Globus pallidus (tissue), 1 donor: ENCODE data around the gene CDHR5.

Experiments
- DNase-seq: peaks from one replicate; pipeline ENCODE4 v3.0.0-alpha.2; 2015; ENCODE audit warnings: low spot score

CDHR5 gene

DNA sequence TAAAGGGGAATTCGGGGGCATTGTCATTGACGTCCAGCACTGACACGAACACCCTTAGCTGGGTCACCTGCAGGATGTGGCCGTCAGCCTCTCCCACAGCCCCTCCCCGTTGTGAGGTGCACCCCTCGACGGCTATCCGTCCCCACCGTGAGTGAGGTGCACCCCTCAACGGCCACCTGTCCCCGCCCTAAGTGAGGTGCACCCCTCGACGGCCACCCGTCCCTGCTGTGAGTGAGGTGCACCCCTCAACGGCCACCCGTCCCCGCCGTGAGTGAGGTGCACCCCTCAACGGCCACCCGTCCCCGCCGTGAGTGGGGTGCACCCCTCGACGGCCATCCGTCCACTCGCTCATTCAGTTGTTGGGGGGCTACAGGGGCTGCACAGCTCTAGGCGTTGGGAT, 2.9 kb downstream of the CDHR5 start:
- no peak for DNase-seq

DNA sequence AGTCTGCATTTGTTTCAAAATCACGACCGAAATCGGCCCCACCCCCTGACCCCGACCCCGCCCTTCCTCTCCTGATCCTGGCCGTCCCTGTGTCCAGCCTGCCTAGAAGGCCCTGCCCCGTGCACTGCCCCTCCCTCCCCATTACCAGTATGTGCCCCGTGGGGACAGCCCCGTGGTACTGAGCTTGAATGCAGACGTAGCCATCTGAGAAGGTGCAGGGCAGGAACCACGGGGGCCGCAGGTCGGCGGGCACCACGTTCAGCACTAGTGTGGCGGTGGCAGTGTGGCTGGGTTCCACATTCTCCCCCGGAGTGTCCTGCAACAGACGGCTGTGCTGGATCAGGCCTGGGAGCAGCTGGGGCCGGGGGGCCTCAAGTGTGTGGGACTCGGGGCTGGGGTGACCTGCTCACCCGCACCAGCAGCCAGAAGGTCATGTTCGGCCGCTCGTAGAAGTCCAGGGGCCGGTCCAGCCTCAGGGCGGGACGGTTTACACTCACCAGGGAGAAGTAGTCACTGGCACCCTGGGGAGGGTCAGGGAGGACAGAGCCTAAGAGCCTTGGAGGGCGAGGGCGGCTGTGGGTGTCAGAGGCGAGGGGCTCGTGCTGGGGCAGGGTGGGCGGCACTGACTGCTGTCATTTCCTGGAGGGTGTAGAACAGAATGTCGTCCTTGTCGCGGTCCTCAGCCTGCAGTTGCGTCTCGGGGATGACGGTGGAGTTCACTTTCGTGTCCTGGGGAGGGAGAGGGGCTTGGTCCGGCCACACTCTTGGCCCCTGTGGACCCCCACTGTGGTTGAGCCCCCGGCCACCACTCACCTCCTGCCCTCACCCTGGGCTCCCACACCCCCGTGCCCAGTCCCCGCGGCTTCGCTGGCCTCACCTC, 3.6 kb downstream of the CDHR5 start:
- DNase-seq = no peak

DNA sequence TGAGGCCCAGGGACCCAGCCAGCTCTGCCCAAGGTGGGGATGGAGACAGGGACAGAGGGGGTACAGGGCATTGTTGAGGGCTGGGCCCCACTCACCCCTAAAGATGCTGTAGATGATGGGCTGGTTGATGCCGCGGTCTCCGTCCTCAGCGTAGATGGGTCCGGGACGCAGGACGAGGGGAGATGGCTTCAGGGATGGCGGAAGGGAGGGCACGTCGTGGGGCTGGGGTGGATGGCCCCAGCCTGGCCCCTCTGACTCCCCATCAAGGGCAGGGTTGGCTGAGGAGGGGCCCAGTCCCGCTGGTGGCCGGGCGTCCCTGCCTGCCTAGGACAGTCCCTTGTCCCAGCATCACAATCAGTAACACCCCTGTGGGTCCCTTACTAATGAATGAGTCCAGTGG, 4.6 kb downstream of the CDHR5 start:
- DNase-seq = no peak

DNA sequence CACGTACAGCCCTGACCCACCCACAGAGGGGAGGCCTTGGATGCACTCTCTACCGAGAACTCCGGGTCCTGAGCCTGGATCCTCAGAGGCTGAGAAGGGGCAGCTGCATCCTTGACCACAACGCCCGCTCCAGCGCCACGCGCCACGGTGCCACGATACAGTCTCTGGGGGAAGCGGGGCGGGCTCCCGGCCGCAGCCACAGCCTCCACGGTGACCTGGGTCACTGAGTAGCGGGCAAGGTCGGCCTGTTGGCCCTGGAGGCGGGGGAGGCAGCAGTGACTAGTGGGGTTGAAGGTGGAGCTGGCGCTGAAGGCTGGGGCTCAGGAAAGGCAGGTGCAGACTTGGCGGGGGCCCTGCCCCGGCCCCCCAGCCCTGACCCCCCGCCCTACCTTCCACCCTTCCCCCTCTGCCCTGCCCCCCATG, 5.1 kb downstream of the CDHR5 start:
- no peak for DNase-seq

DNA sequence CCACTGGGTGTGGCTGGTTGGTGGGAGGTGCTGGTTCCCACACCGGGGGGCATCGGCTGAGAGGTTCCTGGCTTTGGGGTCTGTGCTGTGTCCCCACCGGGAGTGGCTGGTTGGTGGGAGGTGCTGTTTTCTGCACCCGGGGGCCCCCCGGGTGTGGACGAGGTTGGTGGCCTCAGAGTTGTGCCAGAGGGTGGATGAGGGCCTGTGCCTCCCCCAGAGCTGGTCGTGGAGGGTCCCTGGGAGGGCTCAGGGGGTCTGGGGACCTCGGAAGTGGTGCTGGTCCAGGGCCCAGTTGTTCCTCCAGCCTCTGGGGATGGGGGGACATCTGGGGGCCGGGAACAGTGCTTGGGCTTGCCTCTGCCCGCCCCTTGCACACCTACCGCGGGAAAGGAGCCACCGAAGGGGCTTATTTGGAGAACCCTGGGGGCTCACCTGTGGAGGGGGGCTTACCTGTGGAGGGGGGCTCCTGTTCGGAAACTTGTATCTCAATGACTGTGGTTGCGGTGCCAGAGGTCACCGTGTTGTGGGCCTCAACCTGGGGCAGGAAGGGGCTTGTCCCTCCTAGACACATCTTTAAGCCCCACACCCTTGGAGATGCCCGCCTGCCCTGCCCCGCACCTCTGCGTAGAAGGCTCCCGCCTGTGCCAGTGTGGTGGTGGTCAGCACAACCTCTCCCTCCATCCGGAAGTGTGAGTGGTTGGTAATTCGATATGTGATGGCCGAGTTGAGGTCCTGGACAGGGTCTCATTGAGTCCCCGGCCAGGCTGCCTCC, 5.7 kb downstream of the CDHR5 start:
- no peak for DNase-seq

DNA sequence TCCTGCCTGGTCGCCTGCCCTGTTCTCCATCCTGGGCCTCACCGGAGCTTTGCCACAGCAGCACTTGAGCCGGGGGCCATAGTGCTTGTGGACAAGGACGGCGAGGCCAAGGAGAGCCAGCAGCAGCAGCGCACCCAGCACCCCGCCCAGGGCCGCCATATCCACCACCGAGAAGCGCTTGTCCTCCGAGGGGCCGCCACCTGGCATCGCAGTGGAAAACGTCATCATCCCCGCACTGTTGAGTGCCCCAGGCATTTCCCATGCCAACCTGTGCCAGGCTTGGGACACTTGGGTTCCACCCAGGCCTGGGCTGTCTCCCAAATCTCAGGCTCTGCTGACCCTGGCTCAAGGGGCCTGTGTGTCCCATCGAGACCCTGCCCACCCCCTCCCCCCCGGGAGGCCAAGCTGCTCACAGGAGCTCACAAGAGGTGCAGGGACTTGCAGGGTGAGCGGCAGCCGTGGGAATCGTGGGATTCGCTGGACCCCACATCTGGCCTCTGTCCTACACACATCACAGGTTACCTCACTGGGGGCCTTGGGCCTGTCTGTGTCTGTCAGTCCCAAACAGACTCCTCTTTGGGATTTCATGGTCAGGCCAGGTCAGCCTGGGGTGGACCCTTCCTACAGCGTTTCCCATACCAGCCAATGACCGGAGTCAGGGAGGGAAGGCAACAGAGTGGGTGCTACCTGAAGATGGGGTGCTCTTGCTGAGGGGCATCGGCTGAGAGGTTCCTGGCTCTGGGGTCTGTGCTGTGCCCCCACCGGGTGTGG, 6.7 kb downstream of the CDHR5 start:
- DNase-seq = no peak

DNA sequence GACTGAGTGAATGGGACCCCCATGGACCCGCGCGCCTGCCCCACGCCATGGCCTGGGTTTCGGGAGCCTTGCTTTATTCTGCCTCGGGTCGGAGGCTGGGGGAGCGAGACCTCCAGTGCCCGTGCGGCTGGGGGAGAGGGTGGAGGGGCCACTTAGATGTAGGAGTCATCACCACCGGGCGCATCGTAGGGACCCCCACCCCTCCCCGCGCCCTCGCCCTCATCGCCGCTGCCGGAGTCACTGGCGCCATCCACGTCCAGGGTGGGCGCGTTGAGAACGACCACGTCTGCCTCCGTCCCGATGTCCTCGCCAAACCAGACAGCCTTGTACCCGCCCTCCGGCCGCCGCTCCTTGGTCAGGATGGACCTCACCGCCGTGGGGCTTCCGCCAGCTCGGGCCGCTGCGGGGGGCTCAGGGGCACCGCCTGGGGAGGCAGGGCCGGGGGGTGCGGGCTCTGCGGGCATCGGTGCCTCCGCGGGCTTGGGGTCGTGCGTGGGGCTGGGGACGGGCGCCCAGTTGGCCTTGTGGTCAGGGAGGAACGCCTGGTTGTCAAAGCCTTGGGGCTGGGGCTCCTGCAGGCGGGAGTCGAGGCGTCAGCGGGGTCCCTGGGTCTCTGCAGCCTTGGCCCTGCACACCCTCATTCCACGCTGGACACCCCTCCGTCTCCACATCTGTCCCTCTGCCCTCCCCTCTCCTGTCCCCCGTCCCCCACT, 7.4 kb downstream of the CDHR5 start:
- no peak for DNase-seq

DNA sequence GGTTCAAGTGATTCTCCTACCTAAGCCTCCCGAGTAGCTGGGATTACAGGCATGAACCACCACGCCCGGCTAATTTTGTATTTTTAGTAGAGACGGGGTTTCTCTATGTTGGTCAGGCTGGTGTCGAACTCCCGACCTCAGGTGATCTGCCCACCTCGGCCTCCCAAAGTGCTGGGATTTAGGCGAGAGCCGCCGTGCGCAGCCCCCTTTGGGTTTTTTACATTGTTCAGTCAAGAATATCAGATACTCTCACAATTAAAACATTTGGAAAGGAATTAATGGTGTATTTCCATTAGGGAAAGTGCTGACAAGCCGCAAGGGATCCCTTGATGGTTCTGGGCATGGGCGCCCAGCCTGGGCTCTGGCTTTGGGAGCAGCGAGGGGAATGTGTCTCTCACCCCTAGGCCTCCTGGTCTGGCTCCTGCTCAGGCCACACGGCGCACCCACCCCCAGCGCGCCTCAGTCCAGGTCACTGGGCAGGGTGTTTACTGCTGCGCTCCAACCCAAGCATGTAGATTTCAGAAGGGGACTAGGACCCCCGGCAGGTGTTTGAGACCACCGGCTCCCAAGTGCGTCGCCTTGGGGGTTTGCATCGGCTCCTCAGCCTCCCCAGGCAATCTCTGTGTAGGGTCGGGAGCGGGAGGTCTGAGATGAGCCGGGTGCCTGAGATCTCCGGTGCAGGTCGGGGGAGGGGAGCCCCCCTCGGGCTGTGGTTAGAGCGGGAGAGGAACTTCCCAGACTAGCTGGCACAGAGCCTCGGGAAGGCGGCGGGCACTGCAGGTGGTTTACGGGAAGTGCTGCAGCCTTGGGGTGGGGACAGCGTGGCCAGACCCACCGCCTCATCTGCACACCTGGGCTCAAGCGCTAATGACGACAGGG, 8.2 kb downstream of the CDHR5 start:
- no peak for DNase-seq

DNA sequence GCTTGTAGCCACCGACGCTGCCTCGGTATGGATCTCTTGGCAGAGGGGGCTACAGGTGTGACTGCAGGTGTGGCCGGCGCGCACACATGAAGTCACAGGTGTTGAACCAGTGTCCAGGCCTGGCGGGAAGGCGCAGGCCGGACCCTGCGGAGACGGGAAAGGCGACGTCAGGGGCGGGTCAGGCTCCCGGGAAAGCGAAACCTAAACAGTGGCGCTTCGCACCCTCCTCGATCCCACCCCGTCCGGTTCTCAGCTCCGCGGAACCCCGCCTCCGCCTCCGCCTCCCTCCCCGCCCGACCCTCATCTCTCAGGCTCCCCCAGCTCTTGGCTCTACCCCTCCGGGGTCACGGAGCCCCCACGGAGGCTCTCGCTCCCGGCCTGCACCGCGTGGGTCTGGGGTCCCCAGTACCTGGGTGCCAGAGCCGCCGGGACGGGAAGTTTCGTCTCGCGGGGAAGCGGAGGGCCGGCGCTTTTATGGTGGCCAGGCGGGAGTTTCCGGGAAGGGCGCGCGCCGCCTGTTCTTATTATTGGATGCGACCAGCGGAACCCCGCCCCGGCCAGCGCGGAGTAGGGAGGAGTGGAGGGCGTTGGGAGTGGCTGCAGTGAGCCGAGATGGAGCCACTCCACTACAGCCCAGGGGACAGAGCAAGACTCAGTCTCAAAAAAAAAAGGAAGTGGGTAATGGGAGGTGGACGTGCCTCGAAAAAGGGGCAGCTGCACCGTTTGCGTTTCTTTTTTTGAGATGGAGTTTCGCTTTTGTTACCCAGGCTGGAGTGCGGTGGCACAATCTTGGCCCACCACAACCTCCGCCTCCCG, 9.0 kb downstream of the CDHR5 start, which contains the start of gene IRF7:
Gene IRF7, minus strand, starts transcription at position 447 of the 816 bp plus-strand sequence. CDS start 586 bp downstream, outside the sequence.
- peak; percentile 89 for DNase-seq

DNA sequence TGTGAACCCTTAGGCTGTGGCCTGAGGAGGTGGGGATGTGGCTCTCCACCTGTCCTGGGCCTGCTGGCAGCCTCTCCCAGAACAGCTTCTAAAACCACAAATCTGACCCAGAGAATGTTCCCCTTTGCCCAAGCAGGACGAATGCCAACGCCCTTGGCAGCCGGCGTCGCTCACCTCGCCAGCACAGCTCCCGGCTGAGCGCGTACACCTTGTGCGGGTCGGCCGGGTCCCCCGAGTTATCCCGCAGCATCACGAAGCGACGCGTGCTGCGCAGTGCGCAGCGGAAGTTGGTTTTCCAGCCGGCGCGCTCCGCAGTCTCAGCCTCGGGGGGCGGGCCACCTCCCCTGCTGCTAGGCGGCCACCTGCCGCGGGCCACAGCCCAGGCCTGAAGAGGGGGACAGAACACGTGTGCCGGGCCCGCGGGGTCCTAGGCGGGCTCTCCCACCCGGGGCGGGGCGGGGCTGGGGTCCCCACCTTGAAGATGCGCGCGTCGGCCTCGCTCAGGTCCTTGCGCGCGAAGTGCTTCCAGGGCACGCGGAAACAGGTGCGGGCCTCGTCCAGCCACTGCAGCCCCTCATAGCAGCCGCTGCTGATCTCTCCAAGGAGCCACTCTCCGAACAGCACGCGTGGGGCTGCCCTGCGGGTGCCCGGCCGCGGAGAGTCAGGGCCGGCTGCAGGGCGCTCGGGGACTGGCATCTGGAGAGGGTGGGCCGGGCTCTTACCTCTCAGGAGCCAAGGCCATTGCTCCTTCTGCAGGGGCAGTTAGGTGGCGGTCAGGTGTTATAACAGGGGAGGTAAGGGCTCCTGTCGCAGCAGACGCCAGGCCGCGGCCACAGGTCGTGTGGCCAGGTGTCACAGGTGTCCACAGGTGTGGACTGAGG, 9.9 kb downstream of the CDHR5 start:
- DNase-seq = no peak

DNA sequence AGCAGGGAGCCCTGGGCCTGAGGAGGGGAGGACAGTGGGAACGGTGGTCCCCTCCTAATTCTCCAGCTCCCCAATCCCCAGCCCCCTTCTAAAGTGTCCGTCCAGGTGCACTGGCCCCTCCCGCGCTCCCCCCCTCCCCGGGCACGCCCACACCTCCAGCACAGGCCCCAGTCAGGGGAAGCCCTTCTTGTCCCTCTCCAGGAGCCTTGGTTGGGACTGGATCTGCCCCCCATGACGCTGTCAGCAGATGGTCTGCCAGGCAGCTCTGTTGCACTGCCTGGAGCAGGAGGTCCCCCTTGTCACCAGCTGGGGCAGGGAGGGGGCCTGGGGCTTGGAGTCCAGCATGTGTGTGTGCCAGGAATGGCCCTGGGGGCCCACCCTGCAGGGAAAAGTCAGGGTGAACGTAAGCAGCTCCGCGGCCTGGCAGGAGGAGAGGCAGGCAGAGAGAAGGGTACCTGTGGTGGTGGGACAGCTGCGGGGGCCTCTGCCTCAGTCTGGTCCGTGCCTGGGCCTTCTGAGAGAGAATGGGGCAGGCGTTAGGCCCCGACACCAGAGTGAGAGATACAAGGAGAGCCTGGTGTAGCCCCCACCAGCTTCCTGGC, 10.6 kb downstream of the CDHR5 start:
- no peak for DNase-seq

DNA sequence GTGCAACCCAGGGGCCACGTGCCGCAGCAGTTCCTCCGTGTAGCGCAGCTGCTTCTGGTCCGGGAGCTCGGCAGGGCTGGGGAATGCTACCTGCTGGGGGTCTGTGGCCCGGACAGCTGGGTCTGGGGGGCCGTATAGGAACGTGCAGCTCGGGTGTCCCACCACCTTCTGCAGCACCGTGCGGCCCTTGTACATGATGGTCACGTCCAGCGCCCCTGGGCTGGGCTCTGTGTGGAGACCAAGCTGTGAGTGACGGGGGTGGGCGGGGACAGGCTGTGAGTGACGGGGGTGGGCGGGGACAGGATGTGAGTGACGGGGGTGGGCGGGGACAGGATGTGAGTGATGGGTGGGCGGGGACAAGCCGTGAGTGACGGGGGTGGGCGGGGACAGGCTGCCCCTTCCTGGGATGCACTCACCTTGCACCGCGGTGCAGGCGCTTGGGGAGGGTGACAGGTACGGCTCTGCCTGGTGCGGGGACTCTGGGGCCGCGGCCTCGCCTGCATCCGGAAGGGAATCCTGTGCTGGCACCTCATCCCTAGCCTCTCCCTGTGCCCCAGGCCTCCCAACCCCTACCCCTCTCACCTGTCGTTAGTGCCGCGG, 11.3 kb downstream of the CDHR5 start:
- no peak for DNase-seq

DNA sequence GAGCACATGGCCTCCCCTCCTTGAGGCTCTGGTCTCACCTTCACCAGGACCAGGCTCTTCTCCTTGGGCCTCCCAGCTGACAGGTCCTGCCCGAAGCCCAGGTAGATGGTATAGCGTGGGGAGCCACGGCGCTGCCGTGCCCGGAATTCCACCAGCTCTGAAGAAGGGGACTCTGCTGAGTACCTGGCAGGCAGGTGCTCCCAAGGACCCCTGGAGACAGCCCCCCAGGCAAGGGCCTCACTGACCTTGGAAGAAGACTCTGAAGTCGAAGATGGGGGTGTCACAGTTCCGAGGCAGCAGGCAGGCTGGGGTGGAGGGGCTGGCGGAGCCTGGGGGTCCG, 11.8 kb downstream of the CDHR5 start:
- DNase-seq = no peak

DNA sequence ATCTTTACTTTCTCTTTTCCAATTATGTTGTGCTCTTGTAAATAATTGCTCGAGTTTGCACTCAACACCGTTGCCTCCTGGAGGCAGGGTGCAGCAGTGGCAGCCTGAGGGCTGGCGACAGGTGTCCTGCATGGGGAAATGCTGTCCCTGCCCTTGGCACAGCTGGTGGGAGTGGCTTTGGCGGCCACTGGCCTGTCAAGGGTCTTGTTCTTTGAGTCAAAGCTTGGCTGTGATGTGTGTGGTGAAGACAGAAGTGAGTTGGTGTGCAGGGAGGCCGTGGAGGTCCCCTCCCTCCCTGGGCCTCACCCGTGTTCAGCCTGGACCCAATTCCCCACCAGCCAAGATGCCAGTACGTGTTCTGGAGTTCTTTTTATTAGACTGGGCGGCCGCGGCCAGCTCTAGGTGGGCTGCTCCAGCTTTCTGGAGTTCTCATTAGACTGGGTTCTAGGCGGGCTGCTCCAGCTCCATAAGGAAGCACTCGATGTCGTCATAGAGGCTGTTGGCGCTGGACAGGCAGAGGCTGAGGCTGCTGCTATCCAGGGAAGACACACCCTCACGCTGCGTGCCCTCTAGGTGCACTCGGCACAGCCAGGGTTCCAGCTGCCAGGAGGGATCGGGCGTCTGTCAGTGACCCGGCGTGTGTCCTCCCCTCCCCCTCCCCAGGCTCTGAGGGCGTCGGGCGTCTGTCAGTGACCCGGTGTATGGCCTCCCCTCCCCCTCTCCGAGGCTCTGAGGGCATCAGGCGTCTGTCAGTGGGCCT, 12.4 kb downstream of the CDHR5 start:
- DNase-seq = no peak

DNA sequence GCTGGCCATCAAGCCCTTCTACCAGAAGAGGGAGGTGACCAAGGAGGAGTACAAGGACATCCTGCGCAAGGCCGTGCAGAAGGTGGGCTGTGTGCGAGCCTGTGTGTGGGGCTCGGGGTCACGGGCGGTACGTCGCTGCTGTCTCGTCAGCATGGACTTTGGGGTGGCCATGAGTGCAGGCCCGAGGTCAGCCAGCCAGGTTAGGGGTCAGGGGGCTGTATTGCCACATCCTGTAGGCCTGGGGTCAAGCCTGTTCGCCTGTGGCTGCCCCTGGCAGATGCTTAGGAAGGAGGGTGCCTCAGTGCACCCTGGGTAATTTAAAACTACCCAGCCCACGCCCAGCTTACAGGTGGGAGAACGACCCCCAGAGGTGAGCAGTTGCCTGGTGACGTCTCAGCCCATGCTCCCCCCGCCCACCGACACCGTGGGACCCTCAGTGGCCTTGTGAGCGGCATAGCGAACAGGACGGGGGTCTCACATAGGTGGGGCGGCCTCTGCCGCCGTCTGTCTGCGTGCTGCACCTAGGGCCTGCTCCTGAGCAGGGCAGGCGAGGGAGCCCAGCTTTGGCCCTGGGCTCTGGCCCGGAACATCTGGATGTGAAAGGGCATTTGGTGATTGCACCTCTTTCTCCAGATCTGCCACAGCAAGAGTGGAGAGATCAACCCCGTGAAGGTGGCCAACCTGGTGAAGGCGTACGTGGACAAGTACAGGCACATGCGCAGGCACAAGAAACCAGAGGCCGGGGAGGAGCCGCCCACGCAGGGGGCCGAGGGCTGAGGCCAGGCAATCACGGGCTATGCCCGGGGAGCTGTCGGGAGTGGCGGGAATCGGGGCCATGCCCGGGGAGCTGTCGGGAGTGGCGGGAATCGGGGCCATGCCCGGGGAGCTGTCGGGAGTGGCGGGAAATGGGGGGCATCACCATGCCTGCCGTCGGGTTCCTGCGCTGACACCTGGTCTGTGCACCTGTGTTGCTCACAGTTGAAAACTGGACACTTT, 13.5 kb downstream of the CDHR5 start:
- DNase-seq = no peak

DNA sequence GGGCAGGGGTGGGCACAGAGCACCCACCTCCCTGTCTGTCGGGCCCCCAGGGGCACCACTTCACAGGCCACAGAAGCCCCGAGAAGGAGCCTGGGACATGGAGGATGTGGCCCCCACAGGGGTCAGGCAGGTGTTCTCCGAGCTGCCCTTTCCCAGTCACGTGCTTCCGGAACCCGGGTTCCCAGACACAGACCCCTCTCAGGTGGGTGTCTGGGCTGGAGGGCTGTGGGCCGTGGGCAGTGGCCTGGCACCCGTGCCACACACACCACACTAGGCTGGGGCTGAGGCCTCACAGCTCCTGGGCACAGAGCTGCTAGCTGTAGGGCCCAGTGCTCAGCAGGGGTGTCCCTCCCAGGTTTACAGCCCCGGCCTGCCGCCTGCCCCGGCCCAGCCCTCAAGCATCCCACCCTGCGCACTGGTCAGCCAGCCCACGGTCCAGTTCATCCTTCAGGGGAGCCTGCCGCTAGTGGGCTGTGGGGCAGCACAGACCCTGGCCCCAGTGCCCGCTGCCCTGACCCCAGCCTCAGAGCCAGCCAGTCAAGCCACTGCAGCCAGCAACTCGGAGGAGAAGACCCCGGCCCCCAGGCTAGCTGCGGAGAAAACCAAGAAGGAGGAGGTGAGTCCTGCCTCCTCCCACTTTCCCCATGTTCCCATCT, 14.5 kb downstream of the CDHR5 start:
- DNase-seq = no peak
